ELR (cell line): Measurements from ENCODE around the gene NLRX1.
"Not testable (repeated sequence)": the region's sequence is repeated elsewhere in the genome, so short reads cannot be mapped to it uniquely, and the experiment has no call there.

Experiments used
- DNase-seq: peaks from one replicate; pipeline ENCODE4 v3.0.0-alpha.2; 2015; ENCODE audit warnings: low read depth

NLRX1 gene

DNA sequence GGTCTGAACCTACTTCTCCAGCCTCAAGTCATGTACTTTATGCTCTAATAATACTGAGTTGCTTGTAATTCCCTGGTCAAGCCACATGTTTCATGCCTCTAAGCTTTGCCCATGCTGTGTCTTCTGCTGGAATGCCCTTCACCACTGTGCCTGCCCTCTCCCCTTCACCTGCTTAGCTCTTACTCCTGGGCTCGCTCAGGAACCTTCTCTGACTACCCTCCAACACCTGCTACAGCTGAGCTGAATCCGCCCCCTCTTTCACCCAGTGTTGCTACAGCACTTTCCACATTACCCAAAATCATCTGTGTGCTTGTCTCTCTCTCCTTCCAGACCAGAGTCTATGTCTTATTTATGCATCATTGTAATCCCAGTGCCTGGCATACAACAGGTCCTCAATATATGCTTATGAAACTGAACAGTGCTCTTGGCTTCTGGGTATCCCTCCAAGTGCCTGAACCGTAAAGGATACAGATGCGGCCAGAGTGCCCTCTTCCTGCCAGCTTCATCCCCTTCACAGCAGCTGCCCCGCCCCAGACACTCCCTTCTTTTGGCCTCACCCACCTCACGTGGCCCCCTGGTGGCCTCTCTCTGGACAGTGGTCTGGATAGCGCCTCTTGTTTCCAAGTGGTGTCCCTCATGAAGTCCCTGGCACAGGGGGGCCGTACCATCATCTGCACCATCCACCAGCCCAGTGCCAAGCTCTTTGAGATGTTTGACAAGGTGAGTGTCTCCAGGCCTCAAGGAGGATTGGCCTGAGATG, 12.6 kb upstream of the NLRX1 start:
- DNase-seq = peak; percentile 73

DNA sequence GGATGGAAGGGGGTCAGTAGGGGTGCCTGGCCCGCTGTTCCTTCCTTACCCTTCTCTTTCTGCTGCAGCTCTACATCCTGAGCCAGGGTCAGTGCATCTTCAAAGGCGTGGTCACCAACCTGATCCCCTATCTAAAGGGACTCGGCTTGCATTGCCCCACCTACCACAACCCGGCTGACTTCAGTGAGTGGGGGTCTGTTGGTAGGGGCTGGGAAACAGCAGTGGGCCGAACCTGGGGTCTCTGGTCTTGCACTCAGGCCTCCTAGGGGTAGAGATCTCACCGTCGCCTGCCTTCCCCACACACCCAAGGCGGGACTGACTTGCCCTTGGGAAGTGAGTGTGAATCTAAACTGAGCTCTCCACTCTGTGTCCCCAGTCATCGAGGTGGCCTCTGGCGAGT, 12.0 kb upstream of the NLRX1 start:
- DNase-seq = no peak

DNA sequence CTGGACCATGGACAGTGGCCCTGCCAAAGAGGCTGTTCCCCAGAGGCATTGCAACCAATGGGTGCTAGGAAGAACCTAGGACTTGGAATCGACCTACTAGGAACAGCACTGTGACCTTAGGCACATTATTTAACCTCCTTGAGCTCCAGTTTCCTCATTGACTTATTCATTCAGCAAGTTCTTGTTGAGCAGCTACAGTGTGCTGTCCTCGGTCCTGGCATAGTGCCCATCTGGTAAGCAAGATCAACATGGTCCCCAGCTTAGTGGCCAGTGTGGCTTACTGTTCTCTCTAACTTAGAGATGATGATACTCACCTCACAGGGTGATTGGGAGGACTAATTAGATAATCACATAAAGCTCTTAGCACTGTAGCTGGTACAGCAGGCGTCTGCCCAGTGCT, 11.5 kb upstream of the NLRX1 start:
- no peak for DNase-seq

DNA sequence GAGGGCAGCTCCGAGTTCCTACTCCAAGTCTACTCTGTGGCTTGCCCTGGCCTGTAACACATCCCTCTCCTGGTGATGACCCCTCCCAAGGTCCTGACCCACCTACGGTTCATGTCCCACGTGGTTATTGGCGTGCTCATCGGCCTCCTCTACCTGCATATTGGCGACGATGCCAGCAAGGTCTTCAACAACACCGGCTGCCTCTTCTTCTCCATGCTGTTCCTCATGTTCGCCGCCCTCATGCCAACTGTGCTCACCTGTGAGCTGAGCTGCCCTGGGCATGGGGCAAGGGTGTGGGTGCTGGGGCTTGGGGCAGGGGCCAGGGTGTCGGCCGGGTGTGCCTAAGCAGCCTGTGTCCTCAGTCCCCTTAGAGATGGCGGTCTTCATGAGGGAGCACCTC, 10.1 kb upstream of the NLRX1 start:
- no peak for DNase-seq

DNA sequence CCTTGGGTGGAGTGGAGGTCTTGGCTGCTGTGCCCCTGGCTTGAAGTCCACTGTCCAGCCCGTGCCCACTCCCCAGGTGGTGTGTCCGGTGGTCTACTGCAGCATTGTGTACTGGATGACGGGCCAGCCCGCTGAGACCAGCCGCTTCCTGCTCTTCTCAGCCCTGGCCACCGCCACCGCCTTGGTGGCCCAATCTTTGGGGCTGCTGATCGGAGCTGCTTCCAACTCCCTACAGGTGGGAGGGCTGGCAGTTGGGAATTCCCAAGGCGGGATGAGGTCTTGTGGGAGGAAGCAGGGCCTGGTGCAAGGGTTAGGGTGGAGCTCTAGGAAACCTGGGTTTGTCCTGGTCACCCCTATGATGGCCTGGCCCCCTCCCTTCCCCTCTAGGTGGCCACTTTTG, 8.4 kb upstream of the NLRX1 start:
- DNase-seq = no peak

DNA sequence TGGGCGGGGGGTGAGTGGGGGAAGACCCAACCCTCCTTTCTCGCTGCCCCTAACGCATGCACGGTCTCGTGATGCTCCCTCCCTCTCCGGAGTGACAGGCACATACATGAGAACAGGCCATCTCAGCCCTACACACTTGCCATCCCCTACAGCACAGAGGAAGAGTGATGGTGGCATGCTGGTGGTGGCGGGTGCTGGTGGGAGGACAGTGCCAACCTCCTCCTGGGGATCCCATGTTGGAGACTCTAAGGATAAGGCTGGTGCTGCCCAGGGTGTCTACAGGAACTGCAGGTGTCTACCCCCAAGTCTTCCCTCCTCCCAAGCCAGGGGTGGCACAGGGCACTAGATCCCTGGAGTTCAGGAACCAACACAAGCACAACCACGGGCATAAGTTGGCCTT, 6.7 kb upstream of the NLRX1 start:
- DNase-seq = no peak

DNA sequence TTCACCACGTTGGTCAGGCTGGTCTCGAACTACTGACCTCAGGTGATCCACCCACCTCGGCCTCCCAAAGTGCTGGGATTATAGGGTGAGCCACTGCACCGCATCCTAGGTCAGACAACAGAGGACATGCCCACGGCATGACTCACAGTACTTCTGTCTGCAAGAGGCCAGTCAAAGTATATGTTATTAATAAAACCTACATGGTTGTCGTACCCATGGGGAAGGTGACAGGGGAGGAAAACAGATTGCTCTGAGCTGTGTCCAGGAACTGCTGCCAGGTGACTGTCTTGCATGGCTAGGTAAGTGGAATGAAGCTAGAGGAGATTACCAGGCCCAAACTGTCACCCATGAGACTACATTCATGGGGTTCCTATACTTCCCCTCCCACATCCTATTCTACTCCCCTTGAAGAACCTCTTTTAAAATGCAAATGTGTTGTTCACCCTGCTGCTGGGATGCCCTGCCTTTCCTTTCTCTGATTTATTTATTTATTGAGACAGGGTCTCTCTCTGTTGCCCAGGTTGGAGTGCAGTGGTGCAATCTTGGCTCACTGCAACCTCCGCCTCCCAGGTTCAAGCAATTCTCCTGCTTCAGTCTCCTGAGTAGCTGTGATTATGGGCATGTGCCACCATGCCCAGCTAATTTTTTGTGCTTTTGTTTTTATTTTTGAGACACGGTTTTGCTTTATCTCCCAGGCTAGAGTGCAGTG, 2.0 kb upstream of the NLRX1 start:
- peak; percentile 83 for DNase-seq

DNA sequence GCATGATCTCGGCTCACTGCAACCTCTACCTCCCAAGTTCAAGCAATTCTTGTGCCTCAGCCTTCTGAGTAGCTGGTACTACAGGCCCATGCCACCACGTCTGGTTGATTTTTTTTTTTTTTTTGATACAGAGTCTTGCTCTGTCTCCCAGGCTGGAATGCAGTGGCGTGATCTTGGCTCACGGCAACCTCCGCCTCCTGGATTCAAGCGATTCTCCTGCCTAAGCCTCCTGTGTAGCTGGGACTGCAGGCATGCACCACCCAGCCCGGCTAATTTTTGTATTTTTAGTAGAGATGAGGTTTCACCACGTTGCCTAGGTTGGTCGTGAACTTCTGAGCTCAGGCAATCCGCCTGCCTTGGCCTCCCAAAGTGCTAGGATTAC, 1.5 kb upstream of the NLRX1 start:
- DNase-seq = not testable (repeated sequence)

DNA sequence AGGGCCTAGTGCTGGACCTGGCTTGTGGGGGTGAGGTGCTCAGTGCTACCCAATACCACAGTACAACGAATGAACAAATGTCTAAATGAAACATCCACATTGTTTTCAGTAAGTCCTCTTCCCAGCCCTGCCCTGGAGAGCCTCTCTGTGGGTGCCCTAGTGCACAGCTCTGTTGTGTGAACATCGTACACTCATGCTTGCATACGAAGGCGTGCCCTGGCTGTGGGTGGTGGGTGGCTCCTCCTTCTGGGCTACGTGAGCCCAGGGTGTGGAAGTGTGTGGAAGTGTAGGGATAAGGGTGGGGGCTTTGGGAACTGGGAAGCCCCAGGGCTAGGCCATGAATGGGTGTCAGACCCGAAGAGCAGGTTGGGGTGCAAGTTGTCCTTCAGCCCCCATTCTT, 592 bp upstream of the NLRX1 start:
- no peak for DNase-seq

DNA sequence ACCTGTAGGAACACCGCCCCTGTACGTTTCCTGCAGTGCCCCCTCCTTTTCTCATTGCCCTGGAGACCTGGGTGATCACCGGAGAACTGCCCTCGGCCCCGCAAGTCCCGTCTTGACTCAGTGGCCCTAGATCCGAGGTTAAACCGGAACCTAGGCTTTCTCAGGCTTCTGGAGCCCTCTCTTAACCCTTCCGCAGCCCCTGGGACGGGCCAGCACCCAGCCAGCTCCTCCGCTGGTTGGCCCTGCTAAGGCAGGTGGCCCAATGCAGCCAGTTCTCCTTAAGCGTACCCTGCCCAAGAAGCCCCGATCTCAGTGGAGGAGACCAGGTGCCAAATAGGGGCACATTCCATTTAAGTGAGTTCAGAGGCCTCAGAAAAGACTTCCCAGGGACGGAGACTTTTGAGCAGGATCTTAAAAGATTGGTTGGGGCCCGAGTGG, 776 bp downstream of the NLRX1 start:
- DNase-seq = peak; percentile 42

DNA sequence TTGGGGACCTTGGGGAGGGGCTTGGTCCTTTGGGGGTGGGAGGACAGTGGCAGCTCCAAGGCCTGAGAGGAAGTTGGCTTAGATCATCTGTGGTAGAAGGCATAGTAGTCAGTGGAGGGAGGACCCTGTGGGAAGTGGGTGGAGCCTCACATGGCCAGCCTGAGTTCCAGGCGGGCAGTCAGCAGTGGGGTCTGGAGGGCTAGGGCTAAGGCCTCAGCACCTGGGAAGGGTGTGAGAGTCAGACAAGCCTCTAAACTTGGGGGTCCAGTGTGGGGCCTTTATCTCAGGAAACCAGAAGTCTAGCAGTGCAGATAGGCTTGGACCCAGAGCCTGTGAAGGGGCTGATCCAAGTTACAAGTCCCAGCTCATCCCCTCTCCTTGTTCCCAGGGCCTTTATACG, 4.0 kb downstream of the NLRX1 start:
- DNase-seq = no peak

DNA sequence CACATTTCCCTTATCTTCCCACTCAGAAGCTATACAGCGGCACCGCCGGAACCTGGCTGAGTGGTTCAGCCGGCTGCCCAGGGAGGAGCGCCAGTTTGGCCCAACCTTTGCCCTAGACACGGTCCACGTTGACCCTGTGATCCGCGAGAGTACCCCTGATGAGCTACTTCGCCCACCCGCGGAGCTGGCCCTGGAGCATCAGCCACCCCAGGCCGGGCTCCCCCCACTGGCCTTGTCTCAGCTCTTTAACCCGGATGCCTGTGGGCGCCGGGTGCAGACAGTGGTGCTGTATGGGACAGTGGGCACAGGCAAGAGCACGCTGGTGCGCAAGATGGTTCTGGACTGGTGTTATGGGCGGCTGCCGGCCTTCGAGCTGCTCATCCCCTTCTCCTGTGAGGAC, 4.9 kb downstream of the NLRX1 start:
- DNase-seq = no peak

DNA sequence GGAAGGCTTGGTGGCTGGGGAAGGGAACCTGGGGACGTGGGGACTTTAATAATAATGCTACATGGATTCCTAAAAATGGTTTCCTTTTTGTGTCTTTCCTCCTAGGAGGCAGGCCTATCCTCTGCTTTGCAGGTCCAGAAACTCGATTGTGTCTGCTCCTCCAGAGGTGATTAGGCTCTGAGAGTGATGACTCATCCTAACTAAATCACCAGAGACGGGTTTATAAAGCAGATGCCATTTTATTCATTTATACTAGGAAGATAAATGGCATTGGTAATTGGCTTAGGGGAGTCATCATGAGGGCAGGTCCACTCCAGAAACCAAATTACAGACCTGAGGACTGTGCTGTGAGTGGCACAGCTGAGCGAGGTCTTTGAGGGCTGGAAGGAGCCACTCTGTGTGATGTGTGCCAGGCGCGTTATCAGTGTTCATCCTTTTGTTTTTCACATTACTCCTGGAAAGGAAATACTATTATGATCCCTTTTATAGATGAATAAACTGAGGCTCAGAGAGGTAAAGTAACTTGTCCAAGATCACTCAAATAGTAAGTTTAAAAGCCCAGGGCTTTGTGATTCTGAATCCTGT, 7.1 kb downstream of the NLRX1 start:
- DNase-seq = peak; percentile 62

DNA sequence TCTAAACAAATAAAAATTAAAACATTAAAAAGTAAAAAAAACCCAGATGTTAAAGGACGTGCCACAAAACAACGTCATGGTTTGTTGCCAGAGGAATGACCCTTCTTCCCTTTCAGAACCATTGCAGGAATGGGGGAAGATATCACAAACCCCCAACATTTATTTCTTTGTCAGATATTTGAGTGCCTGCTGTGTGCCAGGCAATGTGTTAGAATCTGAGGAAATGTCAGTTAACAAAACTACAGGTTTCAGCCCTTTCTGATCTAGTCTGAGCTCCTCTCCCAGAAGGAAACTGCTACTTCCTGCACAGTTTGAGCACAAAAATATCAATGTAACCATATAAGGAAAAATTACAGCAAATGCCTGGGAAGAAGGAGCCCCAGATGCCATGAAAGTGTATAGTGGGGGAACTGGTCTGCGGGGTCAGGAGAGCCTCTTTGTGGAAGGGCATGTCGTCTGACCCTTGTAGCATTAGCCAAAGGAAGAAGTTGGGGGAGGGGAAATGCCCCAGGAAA, 9.7 kb downstream of the NLRX1 start:
- no peak for DNase-seq

DNA sequence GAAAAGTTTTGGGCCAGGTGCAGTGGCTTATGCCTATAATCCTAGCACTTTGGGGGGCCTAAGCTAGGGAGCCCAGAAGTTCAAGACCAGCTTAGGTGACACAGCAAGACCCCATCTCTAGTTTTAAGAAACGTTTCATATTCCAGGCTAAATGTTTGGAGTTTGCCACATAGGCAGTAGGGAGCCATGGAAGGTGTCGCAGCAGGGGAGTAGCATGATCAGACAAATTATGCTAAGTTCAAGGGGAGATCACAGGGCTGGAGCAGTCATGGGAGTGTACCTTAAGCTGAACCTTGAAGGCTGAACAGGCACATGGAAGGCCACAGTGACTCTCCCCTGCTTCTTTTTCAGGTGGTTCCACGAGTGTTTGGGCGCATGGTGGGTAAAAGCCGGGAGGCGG, 10.8 kb downstream of the NLRX1 start:
- DNase-seq = no peak

DNA sequence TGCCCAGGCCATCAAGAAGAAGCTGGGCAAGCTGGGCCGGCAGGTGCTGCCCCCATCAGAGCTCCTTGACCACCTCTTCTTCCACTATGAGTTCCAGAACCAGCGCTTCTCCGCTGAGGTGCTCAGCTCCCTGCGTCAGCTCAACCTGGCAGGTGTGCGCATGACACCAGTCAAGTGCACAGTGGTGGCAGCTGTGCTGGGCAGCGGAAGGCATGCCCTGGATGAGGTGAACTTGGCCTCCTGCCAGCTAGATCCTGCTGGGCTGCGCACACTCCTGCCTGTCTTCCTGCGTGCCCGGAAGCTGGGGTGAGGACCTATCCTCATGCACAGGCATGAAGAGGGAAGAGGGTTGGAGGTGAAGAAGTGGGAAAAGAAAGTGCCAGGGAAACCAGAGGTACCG, 11.5 kb downstream of the NLRX1 start:
- DNase-seq = no peak

DNA sequence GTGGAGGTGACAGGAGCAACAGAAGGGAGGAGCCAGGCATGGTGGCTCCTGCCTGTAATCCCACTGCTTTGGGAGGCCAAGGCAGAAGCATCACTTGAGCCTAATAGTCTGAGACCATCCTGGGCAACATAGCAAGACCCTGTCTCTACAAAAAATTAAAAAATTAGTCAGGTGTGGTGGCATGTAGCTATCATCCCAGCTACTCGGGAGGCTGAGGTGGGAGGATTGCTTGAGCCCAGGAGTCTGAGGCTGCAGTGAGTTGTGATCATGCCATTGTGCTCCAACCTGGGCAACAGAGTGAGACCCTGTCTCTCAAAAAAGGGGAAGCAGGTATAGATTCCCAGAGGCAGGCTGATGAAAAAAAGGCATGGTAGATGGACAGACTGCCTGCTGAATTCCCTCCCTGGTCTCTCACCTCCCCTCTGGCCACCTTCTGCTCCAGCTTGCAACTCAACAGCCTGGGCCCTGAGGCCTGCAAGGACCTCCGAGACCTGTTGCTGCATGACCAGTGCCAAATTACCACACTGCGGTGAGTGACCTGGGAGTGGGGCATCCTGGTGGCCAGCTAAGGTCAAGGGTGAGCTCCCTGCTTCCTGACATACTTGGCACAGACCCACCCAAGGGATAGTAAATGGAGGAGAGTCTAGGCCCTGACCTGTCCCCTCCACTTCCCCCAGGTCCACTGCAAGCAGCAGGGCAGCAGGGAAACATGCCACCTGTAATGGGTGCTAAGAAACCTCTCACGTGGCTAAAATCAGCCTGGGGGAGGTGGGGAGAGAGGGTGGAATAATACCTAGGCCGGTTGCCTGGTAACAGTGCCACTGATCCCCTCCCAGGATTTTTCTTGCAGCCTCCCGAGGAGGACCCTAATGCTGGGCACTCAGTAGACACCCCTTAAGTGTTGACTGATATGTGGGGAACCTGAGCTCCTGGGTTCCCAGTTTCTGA, 12.5 kb downstream of the NLRX1 start:
- no peak for DNase-seq

DNA sequence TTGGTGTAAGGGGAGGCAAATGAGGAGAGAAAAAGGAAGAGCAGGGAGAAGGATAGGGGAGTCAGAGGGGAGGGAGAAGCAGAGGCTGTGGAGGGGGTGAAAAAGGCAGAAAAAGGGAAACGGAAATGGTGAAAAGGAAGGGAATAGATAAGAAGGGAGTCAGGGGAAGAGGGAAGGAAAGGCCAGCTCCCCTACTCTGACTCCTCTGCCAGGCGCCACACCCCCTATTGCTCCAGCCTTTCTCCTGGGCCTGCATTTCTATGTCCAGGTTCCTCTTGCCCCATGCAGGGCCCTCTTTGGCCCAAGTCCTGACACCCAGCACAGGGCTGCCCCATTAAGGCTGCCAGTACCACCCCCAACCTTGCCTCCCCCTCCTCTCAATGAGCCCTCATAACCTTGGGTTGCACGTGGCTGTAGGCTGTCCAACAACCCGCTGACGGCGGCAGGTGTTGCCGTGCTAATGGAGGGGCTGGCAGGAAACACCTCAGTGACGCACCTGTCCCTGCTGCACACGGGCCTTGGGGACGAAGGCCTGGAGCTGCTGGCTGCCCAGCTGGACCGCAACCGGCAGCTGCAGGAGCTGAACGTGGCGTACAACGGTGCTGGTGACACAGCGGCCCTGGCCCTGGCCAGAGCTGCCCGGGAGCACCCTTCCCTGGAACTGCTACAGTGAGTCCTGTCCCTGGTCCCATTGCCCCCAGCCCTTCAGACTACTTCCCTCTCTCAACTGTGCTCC, 13.3 kb downstream of the NLRX1 start:
- no peak for DNase-seq

DNA sequence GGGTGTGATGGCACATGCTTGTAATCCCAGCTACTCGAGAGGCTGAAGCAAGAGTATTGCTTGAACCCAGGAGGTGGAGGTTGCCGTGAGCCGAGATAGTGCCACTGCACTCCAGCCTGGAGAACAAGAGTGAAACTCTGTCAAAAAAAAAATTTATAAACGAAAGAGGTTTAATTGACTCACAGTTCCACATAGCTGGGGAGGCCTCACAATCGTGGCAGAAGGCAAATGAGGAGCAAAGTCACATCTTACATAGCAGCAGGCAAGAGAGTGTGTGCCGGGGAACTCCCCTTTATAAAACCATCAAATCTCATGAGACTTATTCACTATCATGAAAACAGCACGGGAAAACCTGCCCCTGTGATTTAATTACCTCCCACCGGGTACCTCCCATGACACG, 15.9 kb downstream of the NLRX1 start:
- not testable (repeated sequence) for DNase-seq

DNA sequence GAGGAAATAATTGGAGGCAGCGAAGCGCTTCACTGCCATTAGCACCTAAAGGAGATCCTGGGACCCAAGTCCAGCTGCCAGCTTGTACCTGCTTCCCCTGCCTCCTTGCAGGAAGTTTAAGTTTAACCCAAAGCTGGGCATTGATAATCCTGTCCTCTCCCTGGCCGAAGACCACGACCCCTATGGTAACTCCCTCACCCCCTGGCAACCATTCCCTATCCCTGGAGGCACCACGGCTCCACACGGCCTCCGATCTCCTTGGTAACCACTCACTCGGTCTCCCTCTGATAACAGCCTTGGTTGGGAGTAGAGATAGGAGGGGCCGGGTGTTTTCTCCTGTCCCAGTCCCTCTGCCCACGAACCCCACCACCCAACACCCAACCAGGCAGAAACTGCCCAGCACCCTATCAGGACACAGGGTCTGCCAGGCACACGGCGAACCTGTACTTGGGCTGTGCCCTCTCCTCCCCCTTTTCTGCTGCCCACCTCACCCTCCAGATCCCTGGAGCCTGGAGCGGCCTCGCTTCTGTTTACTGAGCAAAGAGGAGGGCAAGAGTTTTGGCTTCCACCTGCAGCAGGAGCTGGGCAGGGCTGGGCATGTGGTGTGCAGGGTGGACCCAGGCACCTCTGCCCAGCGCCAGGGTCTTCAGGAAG, 17.6 kb downstream of the NLRX1 start:
- DNase-seq = no peak
